Activated T-cell treated with anti-CD3 and anti-CD28 coated beads, Interleukin-2, amount 50 U/mL, for 4 hours (primary cell): ENCODE measurements around the gene ADPRHL1. TPM values are rescaled to one million over a fixed set of nuclear protein-coding genes. Genes with fewer than 3 reads are reported as not detected.

ENCODE experiments used
- ATAC-seq, 2 donors: fragments of 200-7000 bp; cut with Tn5 transposase; one replicate each; pipeline ENCODE4 v1.10.0; 2021
- DNase-seq: peaks from one replicate; pipeline ENCODE4 v3.0.0-alpha.2; 2020
- H3K27me3 Mint-ChIP-seq: one replicate; pipeline ENCODE4 v1.8.0; 2021; ENCODE audit warnings: low read depth, mixed read lengths
- H3K36me3 Mint-ChIP-seq: one replicate; pipeline ENCODE4 v1.8.0; 2022; ENCODE audit warnings: mixed read lengths; ENCODE audit not compliant: insufficient read depth
- H3K4me1 Mint-ChIP-seq: one replicate; pipeline ENCODE4 v1.8.0; 2021; ENCODE audit warnings: low read depth, mixed read lengths
- H3K4me3 Mint-ChIP-seq: one replicate; pipeline ENCODE4 v1.8.0; 2021; ENCODE audit warnings: mild to moderate bottlenecking, moderate library complexity, mixed read lengths
- H3K9me3 Mint-ChIP-seq: one replicate; pipeline ENCODE4 v1.8.0; 2021; ENCODE audit warnings: mixed read lengths
- total RNA-seq, 3 donors: library from RNA; stranded (reverse); gene quantifications; one replicate each; pipeline ENCODE4 v1.2.1, GENCODE V29; 2021

Gene ADPRHL1
- total RNA-seq, 3 donors from 2014 or later = 0.54 to 0.81 (median 0.79) TPM

DNA sequence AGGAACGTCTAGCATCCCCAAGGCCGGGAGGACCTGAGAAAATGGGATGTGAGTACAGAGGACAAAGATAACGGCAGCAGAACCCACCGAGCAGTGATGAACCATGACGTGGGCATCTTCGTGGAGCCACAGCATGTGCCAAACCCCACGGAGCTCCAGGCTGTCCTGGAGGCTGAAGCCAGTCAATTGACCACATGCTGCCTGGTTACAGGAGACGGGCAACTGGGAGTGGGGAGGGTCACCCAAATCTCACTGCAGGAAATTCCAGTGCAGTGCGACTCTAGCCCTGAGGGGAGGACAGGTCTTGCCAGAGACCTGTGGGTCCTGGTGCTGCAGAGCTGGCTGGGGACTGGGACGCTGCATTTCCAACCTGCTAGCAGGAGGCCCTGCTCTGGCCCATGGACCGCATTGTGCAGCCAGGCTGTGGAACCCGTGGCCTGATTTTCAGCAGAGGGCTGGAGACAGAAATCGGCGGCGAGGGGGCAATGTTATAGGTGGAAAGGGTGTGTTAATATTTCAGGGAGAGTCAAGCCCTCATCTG is 86.2 kb downstream of the ADPRHL1 start:
- ATAC-seq (no peak), DNase-seq (no peak)
- Mint-ChIP-seq H3K4me3 (no peak overlapping the region), H3K36me3 (no peaks in the 10 kb centered on the region), H3K27me3 (peaks cover 16% of the 10 kb centered on the region), H3K9me3 (no peaks in the 10 kb centered on the region), H3K4me1 (peaks cover 5% of the 10 kb centered on the region)

DNA sequence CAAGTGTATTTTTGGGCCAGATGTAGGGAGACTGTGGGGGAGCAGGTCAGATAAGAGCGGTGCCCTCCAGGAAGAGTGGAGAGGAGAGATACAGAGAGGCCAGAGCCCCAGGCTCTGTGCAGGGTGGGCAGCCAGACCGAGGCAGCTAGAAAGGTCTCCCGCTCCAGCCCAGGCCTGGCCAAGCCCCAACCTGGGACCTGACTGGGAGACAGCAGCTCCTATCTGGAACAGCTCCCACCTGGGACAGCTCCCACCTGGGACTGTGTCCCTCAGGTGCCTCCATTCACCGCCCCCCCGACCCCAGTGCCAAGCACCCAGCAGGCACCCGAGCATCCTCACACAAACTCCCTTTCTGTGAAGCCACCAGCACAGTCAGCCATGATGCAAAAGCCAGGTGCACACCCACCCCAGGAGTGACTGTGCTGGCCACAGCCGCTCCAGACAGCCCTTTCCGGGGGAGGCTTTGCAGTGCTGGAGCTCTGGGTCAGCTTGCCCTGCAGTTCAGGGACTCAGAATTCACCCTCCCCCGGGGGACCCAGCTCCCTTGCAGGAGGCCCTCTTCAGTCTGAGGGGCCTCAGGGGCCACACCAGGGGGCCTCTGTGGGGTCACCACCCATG is 87.2 kb downstream of the ADPRHL1 start:
- H3K36me3 Mint-ChIP-seq = no peaks in the 10 kb centered on the region
- H3K4me1 Mint-ChIP-seq = peaks cover 5% of the 10 kb centered on the region
- ATAC-seq (no peak), DNase-seq (no peak)
- H3K4me3 Mint-ChIP-seq = no peak overlapping the region
- H3K27me3 Mint-ChIP-seq = peaks cover 20% of the 10 kb centered on the region
- H3K9me3 Mint-ChIP-seq = no peaks in the 10 kb centered on the region

DNA sequence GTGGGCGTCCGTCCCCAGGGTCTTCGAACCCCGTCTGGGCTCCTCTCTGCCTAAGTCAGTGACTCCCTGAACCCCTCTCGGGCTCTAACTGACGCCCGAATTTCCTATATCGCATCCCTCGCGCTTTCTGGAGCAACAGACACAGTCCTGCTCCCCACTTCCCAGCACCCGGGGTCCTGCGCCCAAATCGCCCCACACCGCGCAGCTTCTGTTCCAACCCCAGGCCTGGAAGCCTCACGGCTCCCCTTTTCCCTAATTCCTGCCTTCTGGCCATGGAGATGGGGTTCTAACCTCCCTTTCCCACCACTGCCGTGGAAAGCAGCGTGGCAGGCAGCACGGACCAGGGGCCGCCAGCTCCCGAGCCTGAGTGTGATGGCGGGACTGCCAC is 87.7 kb downstream of the ADPRHL1 start:
- DNase-seq (no peak), ATAC-seq (no peak)
- H3K27me3 Mint-ChIP-seq = peaks cover 21% of the 10 kb centered on the region
- H3K36me3 Mint-ChIP-seq = no peaks in the 10 kb centered on the region
- H3K4me1 Mint-ChIP-seq = peaks cover 5% of the 10 kb centered on the region
- H3K9me3 Mint-ChIP-seq = no peaks in the 10 kb centered on the region
- peak overlapping the region; percentile 29 for H3K4me3 Mint-ChIP-seq

DNA sequence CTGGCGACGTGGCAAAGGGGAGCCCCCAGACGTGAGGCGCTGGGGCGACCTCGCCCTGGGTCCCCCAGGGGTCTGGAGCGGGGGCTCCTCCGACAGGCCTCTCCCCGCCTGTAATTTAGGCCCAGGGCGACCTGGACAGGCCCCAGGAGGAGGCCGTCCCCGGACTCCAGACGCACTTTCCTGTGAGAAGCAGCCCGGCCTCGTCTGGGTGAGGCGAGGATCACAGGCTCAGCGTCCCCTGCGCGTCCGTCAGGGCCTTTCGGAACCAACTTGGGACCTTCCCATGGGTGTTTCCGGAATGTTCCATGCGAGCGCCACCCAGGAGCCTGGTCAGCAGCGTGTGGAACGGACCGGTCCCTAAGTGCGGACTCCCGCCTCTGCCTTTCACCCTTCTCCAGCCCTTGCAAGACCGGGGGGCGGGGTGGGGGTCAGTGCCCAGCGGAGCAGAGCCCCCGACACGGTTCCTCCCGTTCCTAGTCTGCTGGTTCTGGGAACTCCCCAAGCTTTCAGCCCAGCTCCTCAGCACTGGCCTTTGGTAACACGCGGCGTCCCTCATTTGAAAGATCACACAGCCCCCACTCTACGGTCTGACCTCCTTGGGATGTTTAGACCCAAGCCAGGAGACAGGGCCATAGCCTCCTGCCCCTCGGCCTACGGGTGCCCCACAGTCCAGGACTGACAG is 88.2 kb downstream of the ADPRHL1 start:
- Mint-ChIP-seq H3K9me3 (no peaks in the 10 kb centered on the region), H3K27me3 (peaks cover 21% of the 10 kb centered on the region), H3K36me3 (no peaks in the 10 kb centered on the region), H3K4me1 (peaks cover 5% of the 10 kb centered on the region), H3K4me3 (peak overlapping the region; percentile 29)
- DNase-seq = no peak
- no peak for ATAC-seq

DNA sequence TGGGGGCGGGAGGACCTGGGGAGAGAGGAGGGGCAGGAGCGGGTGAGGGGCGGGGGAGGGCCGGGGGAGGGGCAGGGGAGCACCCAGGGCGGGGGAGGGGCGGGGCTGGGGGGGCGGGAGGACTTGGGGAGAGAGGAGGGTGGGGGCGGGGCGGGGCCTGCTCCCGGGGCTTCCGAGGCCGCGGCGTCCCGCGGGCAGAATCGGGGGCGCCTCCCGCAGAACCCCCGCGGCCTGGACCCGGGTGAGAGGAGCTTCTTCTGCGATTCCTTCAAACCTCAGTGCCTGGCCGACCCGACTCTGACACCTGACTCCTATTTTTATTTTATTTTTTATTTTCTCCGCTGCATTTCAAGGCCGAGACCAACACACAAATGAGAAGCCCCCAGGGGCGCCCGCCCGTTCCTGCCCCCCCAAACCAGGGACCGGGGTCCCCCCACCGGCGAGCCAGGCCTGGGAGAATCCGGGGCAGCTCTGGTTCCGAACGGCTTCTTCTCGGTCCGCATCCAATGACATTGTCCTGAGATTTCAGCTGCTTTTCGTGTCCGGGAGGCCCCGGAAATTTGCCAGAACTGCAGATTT is 88.9 kb downstream of the ADPRHL1 start:
- H3K27me3 Mint-ChIP-seq = peaks cover 21% of the 10 kb centered on the region
- no peak for ATAC-seq

DNA sequence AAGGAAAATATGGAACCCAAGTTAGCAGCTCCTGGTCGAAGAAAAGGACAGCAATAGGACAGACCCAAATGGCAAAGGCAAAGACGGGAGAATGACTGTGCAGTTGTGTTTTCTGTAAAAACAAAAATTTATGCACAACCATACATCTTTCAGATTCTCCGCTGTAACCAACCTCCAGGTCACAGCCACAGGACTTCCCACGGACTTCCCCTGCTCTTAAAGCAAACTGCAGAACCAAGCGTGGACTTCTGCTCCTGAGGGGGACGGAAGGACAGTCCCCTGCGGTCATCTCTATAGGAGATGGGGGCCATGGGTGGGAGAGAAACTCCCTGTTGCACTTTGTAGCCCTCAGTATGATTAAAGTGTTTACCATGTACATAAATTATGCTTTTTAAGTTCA is 91.9 kb downstream of the ADPRHL1 start:
- H3K4me1 Mint-ChIP-seq = peaks cover 5% of the 10 kb centered on the region
- H3K36me3 Mint-ChIP-seq = no peaks in the 10 kb centered on the region
- H3K27me3 Mint-ChIP-seq = peaks cover 21% of the 10 kb centered on the region
- DNase-seq = no peak
- no peaks in the 10 kb centered on the region for H3K9me3 Mint-ChIP-seq
- no peak overlapping the region for H3K4me3 Mint-ChIP-seq
- peak in 1 of 2 donors; percentile 36 for ATAC-seq

More for the DNA sequence above, 88.9 kb downstream of the ADPRHL1 start:
- Mint-ChIP-seq H3K9me3 (no peaks in the 10 kb centered on the region), H3K4me3 (no peak overlapping the region), H3K36me3 (no peaks in the 10 kb centered on the region), H3K4me1 (peaks cover 5% of the 10 kb centered on the region)
- no peak for DNase-seq

DNA sequence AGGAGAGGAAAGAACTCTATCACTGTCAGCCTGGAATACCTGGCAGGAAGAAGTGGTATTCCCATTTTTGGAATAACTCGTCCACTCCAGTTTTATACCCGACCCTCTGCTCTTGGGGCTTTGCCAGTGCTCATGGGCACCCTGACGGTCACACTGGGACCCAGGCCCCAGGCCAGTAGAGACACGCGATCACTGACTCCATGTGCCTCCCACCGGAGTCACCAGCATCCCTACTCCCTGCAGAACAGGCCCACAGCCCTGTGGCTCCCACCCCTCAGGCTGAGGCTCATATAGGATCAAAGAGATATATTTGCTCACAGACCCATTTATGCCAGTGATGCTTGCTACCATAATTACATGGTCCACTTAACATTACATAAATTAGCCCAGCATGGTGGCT is 92.8 kb downstream of the ADPRHL1 start:
- H3K9me3 Mint-ChIP-seq = no peaks in the 10 kb centered on the region
- H3K4me1 Mint-ChIP-seq = peaks cover 5% of the 10 kb centered on the region
- H3K4me3 Mint-ChIP-seq = no peak overlapping the region
- no peak for ATAC-seq
- H3K27me3 Mint-ChIP-seq = peaks cover 15% of the 10 kb centered on the region
- H3K36me3 Mint-ChIP-seq = no peaks in the 10 kb centered on the region
- DNase-seq = no peak

DNA sequence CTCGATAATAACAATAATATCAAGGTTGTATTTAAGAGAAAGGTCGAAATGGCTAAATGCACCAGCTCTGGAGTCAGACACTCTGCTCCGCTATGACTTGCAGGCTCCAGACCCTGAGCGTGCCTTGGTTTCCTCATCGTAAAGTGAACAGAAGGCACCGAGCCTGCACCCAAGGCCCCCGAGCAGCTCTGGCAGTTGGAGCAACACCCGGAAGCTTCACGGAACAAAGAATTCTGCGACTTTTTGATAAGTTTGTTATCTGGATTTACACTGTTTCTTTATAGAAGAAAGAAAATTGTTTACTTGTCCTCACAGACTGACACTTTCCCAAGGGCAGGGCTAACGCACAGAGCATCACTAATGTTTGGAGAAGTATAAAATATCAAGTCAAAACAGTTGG is 93.7 kb downstream of the ADPRHL1 start:
- Mint-ChIP-seq H3K4me3 (no peak overlapping the region), H3K27me3 (peaks cover 16% of the 10 kb centered on the region), H3K36me3 (no peaks in the 10 kb centered on the region), H3K4me1 (peaks cover 3% of the 10 kb centered on the region), H3K9me3 (no peaks in the 10 kb centered on the region)
- no peak for ATAC-seq
- no peak for DNase-seq

DNA sequence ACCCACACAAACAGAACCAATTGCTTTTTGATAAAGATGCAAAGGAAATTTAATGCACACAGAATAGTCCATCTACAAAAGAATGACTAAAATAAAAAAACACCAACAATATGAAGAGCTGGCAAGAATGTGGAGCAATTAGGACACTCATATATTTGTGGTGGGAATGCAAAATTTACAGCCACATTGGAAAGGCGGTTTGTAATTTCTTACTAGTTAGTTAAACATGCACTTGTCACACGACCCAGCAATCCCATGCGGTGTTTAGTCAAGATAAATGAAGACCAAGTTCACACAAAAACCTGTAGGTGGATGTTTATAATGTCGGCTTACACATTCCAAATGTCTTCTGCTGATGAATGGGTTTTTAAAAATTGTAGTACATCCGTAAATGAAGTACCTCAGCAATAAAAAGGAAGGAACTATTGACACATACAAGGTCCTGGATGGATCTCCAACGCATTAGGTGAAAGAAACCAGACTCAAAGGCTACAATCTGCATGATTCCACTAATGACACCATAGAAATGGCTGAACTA is 94.6 kb downstream of the ADPRHL1 start:
- Mint-ChIP-seq H3K27me3 (peaks cover 16% of the 10 kb centered on the region), H3K36me3 (no peaks in the 10 kb centered on the region), H3K4me3 (no peak overlapping the region), H3K4me1 (peaks cover 3% of the 10 kb centered on the region), H3K9me3 (no peaks in the 10 kb centered on the region)
- DNase-seq = no peak
- no peak for ATAC-seq

DNA sequence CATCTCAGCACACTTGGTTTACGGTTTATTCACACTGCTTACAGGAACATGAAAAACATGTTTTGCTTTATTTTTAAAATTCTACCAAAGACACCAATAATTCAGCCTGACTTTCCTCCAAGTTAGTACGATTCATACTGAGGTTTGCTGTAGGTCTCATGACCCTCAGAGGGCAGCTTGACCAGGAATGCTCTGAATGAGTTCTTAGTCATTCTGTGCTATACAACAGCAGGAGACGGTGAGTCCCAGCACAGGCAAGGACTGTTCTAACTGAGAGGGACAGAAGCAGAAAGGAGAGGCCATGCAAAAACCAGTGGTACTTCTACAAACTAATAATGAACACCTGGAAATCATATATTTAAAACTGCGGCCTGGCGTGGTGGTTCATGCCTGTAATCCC is 95.8 kb downstream of the ADPRHL1 start:
- peaks cover under 1% of the 10 kb centered on the region for H3K4me1 Mint-ChIP-seq
- no peaks in the 10 kb centered on the region for H3K9me3 Mint-ChIP-seq
- no peaks in the 10 kb centered on the region for H3K36me3 Mint-ChIP-seq
- DNase-seq = no peak
- no peak overlapping the region for H3K4me3 Mint-ChIP-seq
- ATAC-seq = no peak
- H3K27me3 Mint-ChIP-seq = peaks cover 16% of the 10 kb centered on the region

DNA sequence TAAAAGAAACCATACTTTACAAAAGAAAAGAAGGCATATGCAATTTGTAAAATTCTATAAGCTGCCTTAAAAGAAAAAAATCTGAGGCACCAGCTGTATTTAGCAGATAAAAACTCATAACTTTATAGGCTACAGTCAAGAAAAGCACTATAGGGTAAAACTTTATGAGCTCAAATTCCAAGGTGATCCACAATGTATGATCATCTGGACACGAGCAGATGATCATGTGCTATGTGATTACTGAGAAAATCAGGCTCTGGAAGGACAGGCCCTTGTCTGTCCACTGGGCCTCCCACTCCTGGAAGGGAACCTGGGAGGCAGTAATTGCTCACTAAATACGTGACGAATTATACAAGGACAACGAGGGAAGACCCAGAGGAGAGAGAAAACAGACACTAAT is 96.7 kb downstream of the ADPRHL1 start:
- Mint-ChIP-seq H3K9me3 (no peaks in the 10 kb centered on the region), H3K36me3 (no peaks in the 10 kb centered on the region), H3K4me1 (no peaks in the 10 kb centered on the region), H3K4me3 (no peak overlapping the region), H3K27me3 (peaks cover 13% of the 10 kb centered on the region)
- DNase-seq (no peak), ATAC-seq (no peak)

DNA sequence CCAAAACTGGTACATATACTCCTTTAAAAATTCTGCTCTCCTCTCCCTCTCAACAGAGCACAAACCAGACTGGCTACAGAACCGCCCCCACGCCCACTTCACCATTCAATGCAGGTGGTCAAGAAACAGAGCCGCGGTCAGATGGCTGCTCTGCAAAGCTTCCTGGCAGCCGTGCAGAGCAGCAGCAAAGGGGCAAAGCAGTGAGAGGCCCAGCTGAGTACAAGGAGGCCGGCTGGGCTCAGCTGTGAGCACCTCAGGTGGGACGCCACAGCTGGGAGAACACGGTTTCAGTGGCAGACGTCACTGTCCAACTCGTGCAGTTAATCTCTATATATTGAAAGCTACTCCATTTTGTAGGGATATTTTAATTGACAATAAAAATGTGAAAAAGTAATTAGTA is 97.7 kb downstream of the ADPRHL1 start:
- no peak overlapping the region for H3K4me3 Mint-ChIP-seq
- DNase-seq = no peak
- H3K36me3 Mint-ChIP-seq = no peaks in the 10 kb centered on the region
- ATAC-seq = no peak
- no peaks in the 10 kb centered on the region for H3K4me1 Mint-ChIP-seq
- peaks cover 8% of the 10 kb centered on the region for H3K27me3 Mint-ChIP-seq
- H3K9me3 Mint-ChIP-seq = no peaks in the 10 kb centered on the region

DNA sequence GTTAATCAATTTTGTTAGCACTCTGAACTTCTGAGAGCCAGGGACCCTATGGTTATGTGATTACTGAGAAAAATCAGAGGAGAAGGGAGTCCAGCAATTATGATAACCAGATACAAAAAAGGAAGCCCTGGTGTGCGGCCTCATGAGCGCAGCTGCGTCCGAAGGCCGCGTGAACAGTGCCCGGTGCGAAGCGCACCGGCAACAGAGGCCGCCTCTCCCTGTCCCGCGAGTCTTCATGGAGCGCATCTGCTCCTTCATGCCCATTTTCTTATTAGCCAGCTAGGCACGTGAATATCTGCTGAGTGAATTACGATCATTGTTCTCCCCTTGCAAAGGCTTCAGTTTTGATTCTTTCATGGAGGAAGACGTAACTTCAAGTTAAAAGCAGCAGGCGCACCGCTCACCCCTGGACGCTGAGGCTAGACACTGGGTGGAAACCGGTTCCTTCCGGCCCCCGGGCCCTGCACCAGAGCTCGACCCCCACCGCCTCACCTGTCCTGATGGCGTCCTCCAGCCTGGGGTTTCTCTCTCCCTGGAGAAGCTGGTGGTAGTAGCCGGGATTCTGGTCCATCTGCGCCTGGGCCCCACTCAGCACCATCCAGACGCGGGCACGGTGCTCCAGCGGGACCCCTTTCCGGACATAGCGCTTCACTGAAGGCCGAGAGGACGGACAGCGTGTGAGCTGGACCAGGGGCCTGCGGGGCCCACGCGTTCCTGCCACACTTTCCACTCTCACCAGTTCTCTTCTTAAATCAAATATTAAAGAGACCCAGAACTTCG is 98.3 kb downstream of the ADPRHL1 start:
- H3K4me1 Mint-ChIP-seq = no peaks in the 10 kb centered on the region
- no peak for ATAC-seq
- no peak for DNase-seq
- H3K27me3 Mint-ChIP-seq = peaks cover 8% of the 10 kb centered on the region
- no peaks in the 10 kb centered on the region for H3K36me3 Mint-ChIP-seq
- no peak overlapping the region for H3K4me3 Mint-ChIP-seq
- no peaks in the 10 kb centered on the region for H3K9me3 Mint-ChIP-seq

DNA sequence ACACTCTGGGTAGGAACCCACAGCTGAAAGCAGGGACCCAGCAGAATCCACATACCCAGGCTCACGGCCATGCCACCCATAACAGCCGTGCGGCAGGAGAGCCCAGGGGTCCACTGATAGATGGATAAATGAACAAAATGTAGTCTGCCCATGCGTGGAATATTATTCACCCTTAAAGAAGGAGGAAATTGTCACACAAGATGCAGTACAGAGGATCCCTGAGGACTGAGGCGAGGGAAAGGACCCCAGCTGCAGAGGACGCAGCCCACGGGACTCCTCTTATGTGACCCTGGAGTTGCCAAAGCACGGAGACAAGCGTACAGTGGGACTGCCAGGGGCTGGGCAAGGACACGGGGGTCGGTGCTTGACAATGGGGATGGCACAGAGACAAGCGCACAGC is 100.0 kb downstream of the ADPRHL1 start:
- H3K4me1 Mint-ChIP-seq = no peaks in the 10 kb centered on the region
- no peaks in the 10 kb centered on the region for H3K9me3 Mint-ChIP-seq
- DNase-seq (no peak), ATAC-seq (no peak)
- no peaks in the 10 kb centered on the region for H3K36me3 Mint-ChIP-seq
- H3K4me3 Mint-ChIP-seq = no peak overlapping the region
- H3K27me3 Mint-ChIP-seq = peaks cover 8% of the 10 kb centered on the region
